Stimulated activated CD4-positive, alpha-beta T cell treated with anti-CD3 and anti-CD28 coated beads, TNF-alpha, amount 100 ng/mL, for 24 hours (primary cell): ENCODE measurements around the gene FGF22.
A peak's percentile ranks its signal among the peaks of the same experiment; 100 is the strongest.
"Not testable (repeated sequence)": the region's sequence is repeated elsewhere in the genome, so short reads cannot be mapped to it uniquely, and the experiment has no call there.

Experiments
- DNase-seq, 3 experiments: peaks; one replicate each; pipeline ENCODE4 v3.0.0-alpha.2; 2020; ENCODE audit warnings: low read depth in 3 of 3

Gene FGF22

DNA sequence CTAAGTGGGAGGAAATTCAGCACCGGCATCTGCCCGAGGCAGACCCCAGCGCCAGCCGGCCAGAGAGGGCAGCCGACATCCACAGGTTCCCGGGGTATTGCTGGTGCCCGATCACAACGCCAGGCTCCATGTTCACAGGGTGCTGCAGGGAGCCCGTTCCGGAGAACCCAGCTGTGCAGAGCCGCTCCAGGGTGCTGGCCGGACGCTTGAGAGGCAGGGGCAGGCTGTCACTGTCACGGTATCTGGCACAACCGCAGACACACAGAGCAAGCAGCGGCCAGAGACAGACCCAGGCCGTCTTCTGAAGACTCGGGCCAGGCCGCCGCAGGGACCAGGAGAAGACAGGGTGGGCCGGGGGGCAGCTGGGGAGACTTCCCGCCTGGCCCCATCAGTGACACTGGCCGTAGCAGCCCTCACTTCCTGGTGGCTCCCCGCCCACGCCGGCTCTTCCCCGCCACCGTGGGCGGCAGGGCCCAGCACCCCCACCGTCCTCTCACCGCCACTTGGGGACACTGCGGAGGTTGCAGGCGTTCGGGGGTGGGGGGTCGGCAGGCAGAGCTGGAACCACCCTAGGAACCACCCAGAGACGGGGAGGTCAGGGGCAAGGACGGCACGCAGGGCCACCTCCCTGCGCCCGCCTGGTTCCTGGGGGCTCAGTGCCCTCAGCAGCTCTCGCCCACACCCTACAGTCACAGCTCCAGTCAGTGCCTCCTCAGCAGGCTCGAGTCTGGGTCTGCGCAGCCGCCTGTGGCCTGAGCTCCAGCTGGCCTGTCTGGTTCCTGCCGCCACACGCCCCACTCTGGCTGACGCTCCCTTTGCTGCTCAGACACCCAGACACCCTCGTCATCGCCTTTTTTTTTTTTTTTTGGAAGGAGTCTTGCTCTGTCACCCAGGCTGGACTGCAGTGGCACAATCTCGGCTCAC lies 19.5 kb downstream of the FGF22 start:
- no peak for DNase-seq

DNA sequence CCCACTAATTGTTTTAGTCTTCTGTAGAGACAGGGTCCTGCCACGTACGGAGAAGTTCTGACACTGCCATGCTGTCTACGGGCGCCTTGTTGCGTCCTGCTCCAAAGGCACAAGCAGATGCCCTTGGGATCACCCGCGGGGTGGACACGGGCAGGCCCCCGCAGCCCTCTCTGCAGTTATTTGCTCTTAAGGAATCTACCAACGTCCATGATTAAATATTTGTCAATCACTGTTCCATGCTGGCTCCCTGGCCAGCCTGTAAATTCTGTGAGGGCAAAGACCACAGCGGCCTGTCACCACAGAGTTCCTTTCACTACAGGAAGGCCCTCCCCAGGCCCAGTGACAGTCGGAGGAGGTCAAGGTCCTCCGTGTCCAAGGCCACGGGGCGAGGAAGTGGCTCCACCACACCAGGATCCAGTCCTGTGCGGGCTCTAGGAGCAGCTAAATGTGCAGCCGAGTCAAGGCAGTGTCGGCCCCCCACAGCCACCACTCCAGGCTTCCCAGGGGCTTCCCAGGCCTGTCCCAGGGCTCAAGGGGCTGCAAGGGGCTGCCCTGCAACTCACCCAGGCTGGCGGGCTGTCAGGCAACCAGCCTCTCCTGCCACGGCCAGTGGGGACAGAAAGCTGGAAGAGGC lies 21.2 kb downstream of the FGF22 start:
- DNase-seq: no peak

DNA sequence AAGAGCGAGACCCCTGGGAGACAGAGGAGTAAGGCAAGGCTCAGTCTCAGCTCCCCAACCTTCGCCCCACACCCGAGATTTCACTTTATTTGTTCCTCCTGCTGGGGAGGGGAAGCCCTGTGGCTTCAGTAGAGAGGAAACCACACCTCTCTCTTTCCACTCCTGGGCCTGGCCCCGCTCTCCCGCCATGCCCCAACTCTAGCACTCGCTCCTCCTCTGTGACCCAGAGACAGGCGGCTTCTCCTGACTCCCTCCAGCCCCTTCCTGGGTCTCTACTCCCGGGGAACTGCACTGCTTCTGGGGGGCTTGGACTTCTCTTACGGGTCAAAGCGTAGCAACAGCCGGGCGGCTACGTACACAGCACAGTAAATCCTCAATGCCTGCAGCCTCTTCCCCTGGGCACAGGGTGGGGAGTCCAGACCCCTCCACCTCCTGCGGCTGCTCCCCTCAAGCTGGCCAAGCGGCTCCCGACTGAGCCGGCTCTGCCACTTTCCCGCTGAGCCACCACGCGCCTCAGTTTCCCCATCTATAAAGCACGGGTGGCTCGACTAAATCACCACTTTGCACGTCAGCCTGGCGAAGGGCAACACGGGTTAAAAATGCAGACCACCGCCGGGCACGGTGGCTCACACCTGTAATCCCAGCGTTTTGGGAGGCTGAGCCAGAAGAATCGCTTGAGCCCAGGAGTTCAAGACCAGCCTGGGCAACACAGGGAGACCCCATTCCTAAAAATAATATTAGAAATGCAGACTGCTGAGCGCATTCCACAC lies 21.9 kb downstream of the FGF22 start:
- DNase-seq: peak in 2 of 3 experiments; percentile 48 to 72

DNA sequence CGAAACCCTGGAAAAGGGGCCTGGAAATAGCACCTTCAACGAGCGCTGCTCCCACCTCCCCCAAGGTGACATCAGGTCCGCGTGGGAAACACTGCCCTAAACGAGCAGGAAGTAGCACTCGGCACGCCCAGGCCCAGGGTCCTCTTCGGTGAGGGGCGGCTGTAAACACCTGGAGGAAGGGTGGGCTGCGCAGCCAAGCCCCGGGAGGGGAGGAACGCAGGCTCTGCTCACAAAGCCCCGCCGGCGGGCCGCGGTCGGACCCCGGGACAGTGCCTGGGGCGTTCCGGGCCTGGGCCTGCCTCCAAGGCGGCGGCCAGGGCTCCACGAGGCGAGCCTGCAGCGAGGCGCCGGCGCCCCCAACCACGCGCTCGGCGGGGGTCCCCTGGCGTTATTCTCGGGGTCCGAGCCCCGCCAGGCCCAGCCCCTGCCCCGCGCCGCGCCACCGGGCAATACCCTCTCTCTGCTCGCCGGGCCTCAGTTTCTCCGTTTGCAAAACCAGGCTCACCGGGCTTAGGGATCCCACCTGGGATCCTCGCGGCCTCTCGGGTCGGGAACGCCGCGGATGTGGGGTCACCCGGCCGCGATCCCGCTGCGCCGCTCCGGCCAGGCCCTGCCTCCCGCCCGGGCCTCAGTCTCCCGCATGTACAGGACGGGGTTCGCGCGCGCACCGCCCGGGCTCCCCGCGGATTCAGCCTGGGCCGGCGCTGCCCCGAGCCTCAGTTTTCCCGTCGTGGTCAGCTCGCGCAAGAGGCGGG lies 22.7 kb downstream of the FGF22 start:
- DNase-seq: peak in 2 of 3 experiments; percentile 48 to 73

DNA sequence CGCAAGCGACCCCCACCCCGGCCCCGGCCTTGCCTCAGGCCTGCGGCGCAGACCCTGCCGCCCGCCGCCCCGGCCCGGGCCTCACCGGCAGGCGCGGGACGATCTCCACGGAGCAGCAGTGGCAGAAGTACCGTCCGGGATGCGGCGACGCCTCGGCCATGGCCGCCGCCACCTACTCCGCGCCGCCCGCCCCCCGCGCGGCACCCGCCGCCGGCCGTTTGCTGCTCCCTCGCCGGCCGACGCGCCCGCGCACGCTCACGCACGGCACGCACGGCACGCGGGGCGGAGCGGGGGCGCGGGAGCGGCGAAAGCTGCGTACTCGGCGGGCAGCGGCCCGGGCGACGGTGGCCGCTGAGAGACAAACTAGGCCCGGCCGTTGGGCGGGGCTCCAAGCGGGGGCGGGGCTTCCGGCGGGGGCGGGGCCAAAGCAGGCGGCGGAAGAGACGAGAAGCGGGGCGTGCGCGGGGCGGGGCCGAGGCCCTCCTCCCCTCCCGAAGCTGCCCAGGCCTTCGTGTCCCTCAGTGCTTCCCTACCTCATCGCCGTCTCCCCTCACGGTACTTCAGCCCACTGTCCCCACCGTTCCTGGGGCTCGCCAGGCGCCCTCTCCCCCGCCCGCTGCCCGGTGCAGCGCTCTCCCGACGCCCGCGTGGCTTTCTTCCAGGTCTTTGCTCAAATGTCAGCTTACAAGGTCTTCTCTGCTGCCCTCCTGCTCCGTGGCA lies 23.4 kb downstream of the FGF22 start, which contains the start of gene RNF126:
TSS of gene RNF126 (minus strand) at position 253 of the 720 bp plus-strand sequence. CDS start at position 160, 93 bp downstream.
- DNase-seq: peak; percentile 92 to 96 (median 93)

DNA sequence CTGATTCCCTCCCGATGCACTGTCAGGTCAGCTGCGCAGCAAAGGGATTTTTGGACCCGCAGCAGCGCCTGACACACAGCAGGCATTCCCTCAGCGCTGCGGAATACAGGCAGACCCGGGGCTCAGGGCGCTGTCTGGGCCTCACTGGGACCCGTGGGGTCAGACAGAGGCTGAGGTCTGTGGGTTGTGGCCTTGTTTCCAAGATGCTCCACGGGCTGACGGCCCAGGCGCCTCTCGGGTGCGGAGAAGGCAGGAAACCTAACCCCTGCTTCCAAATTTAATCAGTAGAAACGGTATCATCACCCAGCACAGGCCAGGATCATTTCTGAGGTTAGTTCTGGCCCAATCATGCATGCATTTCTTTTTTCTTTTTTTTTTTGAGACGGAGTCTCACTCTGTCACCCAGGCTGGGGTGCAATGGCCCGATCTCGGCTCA lies 24.0 kb downstream of the FGF22 start:
- no peak for DNase-seq

DNA sequence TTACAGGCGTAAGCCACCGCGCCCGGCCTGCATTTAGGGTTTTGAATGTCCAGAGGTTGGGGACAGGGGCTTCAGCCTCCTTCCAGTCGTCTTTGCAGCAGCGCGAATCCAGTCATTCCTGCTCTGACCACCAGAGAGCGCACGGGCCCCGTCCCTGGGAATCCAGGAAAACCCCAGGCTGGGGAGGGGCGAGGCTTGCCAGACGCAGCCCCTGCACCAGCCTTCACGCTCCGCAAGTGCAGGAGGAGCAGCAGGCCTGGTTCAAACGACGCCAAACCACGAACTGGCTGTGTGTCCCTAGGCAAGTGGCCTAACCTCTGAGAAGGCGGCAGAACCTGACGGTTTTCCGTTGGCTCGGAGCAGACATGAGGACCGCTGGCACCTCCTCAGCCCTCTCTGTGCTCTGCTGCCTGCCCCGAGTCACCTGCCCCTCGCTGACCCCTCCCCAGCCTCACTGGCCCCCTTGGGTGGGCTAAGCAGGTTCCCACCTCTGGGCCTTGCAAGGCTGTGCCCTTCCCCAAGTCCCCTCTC lies 25.3 kb downstream of the FGF22 start:
- peak; percentile 64 to 82 (median 67) for DNase-seq

DNA sequence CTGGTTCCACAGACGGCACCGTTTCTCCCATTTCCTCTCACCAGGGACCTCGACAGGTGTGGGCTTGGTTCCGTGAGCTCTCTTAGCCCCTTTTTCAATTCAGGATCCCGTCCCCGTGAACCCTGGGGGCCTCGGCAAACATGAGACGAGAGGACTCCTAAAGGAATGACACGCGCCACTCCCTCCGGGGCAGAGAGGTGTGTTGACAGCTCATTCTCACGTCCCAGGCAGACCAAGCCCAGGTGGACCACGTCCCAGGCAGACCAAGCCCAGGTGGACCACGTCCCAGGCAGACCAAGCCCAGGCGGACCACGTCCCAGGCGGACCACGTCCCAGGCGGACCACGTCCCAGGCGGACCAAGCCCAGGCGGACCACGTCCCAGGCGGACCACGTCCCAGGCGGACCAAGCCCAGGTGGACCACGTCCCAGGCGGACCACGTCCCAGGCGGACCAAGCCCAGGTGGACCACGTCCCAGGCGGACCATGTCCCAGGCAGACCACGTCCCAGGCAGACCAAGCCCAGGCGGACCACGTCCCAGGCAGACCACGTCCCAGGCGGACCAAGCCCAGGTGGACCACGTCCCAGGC lies 27.4 kb downstream of the FGF22 start:
- DNase-seq: not testable (repeated sequence)

DNA sequence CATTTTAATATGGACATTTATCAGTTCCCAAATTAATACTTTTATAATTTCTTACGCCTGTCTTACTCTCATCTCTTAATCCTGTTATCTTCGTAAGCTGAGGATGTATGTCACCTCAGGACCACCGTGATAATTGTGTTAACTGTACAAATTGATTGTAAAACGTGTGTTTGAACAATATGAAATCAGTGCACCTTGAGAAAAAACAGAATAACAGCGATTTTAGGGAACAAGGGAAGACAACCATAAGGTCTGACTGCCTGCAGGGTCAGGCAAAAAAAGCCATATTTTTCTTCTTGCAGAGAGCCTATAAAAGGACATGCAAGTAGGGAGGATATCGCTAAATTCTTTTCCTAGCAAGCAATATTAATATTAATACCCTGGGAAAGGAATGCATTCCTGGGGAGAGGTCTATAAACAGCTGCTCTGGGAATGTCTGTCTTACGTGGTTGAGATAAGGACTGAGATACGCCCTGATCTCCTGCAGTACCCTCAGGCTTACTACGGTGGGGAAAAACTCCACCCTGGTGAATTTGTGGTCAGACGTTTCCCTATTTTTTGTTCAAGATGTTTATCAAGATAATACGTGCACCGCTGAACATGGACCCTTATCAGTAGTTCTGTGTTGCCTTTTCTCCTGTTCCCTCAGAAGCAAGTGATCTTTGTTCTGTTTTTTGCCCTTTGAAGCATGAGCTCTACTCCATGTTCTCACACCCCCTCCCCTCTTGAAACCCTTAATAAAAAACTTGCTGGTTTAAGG lies 29.2 kb downstream of the FGF22 start:
- not testable (repeated sequence) for DNase-seq

DNA sequence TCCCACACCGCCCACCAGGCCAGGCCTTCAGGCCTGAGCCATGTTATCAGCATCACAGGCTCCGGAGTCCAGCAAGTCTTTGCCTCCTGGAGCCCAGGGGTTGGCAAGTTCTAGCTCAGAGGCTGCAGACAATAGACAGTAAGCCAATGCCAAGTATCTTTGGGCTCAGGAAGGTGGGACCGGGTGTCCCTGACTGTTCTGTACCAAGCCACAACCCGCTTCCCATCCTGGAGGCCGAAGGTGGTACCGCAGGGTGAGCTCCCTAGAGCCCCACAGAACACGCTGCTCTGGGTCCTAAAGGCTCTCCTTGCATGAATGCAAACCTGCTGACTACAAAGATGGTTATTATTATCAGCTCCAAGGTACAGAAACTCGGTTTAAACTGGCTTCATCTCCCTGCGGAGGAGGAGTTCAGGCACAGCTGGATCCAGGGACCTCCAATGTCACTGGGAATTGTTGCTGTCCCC lies 31.0 kb downstream of the FGF22 start:
- DNase-seq: no peak

DNA sequence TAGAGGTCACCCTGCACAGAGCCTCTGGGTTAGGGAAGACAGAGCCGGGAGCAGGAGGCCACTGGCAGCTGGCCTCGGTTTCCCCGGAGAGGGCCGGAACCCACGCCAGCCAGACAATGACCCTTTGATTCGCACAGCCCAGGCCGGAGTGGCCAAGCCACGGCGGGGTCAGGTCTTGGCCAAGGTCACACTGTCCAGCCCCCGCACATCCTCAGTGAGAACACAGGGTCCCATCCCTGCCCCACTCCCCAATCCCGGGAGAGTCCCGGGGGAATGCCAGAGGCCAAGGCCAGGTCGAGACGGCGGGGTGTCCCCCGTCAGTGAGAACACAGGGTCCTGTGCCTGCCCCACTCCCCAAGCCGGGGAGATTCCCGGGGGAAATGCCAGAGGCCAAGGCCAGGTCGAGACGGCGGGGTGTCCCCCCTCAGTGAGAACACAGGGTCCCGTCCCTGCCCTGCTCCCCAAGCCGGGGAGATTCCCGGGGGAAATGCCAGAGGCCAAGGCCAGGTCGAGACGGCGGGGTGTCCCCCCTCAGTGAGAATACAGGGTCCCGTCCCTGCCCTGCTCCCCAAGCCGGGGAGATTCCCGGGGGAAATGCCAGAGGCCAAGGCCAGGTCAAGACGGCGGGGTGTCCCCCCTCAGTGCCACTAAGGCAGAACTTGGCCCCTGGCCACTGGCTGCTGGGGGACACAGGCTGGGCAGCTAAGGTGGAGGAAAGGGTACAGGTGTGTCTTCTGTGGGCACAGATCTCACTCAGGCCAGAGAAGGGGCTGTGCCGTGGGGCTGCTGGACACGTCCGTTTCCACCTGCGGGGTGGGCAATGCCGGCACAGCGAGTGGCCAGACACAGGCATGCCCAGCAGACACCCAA lies 34.8 kb downstream of the FGF22 start:
- no peak for DNase-seq

DNA sequence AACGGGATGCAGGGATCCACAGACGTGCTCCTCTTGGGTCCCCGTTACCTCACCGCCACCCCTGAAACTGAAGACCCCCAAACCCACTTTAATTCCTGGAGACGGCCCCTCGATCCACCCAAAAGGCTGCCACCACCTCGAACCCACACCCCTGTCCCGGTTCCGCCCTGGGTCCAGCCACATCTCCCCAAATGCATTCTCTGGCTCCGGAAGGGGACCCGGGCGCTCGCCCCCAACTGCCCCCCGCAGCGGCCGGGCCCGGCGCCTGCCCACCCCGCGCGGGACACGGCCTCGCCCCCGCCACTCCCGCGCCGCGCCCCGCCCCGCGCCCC lies 36.3 kb downstream of the FGF22 start:
- no peak for DNase-seq

DNA sequence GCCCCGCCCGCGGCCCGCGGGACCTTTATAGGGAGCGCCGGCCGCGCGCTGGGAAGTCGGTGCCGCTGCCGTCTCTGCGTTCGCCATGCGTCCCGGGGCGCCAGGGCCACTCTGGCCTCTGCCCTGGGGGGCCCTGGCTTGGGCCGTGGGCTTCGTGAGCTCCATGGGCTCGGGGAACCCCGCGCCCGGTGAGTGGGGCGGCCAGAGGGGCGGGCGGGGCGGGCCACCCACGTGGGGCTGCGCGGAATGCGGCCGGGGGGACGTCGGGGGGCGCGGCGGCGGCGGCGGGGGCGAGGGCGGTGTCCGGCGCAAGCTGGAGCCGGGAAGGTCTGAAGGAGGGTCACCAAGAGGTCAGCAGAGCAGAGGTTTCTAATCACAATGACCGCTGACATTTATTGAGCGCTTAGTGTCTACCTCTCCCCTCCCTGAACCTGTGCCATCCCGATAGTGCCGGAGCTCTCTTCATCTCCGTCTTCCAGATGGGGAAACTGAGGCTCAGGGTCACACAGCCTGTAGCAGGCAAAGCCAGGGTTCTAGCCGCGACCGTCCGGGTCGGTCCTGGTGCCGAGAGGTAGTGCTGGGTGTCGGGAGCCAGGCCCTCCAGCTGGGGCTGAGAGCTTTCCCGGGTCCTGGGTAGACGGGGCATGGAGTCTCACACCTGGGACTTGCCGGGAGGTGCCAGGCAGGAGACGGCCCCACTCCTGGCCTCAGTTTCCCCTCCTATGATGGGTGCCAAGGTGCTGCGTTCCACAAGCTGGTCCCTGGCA lies 36.8 kb downstream of the FGF22 start, which contains the start of gene FSTL3:
TSS of gene FSTL3 (plus strand) at position 54 of the 767 bp plus-strand sequence. CDS start at position 86, 32 bp downstream.
- DNase-seq: no peak

DNA sequence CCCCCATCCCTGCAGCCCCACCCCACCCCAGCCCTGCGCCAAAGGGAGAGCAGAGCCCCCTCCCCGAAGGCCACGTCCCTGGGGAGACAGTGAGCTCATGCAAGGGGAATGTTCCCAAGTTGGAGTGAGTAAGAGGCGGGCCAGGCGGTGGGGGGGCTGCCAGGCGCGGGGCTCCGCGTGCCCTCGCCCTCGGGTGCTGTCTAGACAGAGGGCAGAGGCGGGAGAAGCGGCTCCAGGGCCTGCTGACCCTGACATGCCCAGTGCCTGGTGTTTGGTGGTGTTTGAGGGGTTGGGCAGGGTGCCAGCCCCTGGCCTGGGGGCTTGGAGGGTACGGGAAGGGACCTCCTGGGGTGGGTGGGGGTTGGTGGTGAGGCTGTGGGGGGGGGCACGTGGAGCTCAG lies 37.5 kb downstream of the FGF22 start:
- no peak for DNase-seq

DNA sequence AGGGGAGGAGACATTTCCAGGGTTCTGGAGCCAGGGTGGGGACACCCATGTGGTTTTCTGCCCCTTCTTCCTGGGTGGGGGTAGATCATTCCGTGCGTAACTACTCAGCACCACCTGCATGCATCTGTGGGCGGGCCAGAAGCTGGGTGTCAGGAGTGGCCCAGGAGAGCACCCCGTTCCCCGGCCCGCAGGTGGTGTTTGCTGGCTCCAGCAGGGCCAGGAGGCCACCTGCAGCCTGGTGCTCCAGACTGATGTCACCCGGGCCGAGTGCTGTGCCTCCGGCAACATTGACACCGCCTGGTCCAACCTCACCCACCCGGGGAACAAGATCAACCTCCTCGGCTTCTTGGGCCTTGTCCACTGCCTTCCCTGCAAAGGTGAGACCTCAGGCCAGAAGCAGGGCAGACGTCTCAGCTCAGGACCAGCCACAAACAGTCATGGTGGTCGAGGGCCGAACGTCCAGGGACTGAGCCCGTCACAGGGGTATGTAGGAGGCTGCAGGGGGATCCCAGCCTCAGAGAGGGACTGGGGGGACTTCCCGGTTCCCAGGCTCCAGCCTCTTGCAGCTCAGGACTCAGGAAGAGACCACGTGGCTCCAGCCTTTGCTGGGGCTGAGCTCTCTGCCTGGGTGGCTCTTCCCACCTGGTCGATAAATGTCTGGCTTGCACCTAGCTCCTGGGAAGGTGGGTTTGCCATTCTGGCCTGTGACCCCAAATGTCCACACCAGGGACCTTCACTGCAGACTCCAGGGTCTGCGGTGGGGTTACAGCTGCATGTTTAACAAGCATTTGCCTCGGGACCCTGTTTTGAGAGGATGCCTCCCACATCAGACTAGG lies 38.1 kb downstream of the FGF22 start:
- no peak for DNase-seq

DNA sequence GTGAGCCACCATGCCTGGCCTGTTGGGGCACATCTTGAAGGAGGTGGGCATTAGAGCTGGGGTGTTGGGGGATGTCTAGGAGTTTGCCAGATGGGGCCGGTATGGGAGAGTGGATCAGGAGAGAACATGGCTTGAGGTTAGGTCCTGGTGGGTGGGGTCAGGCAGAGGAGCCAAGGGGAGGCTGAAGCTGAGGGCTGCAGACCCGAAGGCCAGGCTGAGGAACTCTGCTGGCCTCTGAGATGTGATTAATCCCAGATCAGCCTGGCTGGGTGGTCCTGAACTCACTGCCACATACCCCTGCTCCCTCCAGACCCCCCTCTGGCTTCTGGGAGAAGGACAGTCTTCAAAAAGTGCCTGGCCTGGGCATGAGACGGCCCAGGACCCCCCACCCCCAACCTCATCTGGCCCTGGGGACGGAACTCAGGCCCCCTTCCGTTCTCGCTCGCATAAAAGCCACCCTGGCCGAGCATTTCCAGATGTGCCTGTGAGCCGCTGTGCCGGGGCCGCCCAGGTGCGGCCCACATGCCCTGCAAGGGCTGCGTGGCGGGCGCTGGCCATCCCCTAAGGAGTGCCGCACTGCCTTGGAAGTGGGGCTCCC lies 39.2 kb downstream of the FGF22 start:
- DNase-seq: no peak
